HG03064 (cell line): ENCODE measurements around the gene SH3TC1.

Source experiments
- ATAC-seq: cut with Tn5 transposase; IDR thresholded peaks from one replicate; pipeline ENCODE4 v1.9.1; 2021; ENCODE audit warnings: low read depth; ENCODE audit not compliant: unreplicated experiment

Gene SH3TC1

DNA sequence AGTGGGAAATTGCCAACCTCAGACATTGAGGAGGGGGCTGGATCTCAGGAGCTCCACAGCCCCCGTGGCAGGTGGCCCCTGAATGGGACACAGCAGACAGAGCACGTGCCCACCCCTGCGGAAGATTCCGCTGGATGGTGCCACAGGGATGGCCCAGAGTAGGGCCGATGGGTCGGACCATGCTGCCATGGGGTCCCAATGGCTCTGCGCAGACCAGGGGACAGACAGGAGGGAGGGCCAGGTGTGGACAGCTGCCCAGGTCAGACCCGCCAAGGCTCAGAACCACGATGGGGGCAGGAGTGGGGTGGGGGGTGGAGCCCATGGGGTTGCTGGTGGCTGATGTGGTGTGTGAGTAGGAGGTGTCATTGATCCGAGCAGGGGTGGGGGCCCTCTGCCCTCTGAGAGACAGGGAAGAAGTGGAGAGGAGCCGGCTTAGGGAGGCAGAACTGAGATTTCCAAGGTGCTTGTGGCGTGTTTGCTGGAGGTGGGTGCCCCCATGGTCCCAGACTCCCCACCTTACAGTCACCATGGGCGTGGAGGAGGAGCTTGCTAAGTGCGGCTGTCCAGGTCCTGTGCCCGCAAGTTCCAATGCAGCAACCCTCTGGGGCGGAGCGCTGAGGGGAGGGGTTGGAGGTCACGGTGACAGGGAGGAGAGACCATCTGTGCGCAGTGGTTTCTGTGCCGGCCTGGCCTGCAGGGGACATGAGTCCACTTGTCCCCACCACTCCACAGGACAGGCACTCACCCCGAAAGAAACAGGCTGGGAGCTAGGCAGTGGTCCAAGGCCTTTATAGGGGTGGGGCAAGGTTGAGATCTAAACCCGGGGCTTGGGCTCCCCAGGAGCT lies 12.9 kb downstream of the SH3TC1 start:
- no peak for ATAC-seq

DNA sequence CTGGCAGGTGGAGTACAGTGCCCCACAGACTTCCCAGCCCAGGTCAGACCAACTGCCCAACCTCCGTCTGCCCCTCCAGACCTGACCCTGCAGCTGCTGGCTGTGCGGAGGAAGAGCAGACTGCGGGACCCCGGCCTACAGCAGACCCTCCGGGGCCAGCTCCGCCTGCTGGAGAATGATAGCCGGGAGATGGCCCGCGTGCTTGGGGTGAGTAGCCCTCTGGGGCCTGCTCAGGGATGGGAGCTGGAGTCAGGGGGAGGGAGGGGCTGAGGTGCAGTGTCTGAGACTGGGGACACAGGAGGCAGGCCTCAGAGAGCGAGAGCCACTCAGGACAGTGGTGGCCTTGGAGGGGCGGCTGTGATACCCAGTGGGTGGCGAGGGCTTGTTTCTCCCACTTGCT lies 13.5 kb downstream of the SH3TC1 start:
- ATAC-seq = no peak

DNA sequence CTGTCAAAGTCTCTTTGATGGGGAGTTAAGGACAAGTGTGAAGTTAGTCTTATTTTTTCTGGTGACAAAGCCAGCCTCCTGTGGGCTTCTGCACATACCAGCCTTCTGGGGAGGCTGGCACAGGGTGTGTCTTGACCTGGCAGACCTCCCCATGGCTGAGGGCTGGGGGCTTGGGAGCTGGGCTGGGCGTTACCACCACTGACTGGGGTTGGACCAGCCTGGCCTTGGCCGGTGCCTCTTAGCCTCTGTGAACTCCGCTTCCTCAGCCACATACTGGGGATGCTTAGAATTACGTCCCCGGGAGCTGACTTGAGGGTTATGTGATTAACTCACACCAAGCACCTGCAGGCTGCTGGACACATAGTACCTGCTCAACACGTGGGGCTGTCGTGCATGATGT lies 14.0 kb downstream of the SH3TC1 start:
- no peak for ATAC-seq

DNA sequence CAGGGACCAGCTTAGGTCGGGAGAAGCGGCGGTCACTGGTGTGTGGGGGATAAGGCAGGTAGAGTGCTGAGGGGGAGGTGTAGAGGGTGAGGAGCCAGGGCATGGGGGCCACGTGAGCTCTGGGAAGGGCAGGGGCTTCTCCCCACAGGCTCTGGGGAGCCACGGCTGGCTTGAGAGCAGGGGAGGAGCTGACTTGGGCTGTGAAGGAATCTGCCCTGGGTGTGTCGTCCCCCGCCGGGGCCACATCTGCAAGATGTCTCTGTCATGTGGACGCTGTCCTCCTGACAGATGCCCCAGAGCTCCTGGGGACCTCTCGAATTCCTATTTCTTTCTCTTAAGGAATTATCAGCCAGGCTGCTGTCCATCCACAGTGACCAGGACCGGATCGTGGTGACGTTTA lies 15.0 kb downstream of the SH3TC1 start:
- ATAC-seq = no peak

DNA sequence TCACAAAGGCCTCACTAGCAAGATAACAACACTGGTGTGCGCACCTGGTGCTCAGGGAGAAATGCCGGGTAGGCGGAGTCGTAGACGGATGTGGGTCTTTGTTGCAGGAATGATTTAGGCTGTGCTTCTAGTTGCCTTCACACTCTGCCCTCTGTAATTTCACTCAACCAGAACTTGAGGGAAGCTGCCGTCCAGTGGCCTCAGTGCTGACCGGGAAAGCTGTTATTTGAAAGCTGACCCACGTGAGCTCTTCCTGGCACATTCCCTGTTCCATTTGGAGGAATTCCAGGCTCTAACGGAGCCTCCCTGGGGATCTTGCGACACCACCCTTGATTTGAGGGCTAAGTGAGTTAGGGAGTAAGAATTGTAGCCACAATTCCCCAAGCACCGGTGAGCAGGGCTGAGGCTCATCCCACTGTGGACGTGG lies 15.9 kb downstream of the SH3TC1 start:
- ATAC-seq = no peak

DNA sequence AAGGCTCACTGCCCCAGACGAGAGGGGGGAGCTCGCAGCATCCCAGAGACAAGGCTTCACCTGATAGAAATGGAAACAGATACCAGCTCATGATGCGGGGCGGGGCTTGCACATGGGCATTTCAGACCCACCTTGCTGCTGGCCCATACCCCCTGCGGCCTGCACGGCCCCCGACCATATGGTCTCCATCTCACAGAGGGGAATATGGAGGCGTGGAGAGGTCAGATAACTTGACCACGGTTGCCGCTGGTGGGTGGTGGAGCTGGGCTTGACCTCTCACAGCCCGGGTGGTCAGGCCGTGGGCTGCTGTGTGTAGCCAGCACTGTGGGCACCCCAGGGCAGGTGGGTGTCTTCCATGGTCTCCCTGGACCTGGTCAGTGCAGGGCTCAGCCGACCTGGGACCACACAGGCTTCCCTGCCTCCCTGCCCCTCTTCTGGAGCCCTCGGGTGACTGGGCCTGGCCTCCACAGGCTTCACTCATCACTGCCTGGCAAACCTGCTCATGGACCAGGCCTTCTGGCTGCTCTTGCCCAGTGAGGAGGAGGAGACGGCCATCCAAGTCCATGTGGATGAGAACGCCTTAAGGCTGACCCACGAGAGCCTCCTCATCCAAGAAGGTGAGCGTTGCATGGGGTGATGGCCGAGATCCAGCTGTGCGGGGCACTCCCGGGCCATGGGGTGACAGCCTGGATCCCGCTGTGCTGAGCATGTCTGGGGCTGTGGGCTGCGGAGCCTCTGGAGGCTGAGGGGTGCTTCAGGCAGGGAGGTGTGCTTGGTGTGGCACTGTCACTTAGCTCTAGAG lies 16.8 kb downstream of the SH3TC1 start:
- ATAC-seq = no peak

DNA sequence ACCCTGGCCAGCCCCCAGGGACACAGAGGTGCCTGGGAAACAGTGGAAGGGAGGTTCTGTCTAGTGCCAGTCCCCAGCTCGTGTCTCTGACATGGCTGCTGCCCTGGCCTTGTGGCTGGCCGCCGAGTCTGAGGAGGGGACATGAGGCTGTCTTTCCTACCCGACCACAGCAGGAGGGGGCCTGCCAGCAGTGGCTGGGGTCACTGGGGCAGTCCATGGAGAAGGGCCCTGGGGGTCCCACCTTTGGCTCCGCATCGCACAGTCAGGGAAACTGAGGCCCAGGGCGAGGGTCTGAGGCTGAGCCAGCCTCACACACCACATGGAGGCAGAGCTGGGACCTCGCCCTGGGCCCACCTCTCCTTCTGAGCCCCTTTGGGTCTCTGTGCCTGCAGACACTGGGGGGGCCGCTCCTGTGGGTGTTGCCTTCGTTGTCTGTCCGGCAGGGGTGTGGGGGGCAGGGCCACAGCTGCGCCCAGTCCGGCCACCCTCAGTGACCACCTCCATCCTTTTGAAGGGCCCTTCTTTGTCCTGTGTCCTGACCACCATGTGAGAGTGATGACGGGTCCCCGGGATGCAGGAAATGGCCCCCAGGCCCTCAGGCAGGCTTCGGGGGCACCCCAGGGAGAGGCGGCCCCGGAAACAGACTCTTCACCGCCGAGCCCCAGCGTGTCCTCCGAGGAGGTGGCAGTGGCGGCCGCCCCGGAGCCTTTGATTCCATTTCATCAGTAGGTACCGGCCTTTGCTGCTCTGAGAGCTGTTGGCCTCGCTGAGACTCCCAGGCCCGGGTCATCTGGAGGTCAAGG lies 17.6 kb downstream of the SH3TC1 start:
- ATAC-seq = no peak

DNA sequence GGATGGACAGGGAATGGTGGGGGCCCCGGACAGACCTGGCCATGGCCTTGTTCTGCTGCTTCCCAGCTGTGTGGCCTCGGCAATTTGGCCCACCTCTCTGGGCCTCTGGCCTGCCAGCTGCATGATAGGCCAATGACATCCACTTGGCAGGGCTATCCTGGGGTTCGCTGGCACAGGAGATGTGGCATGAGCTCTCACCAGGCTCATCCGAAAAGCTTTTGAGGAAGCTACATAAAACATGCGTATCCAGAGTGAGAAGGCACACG lies 18.1 kb downstream of the SH3TC1 start:
- no peak for ATAC-seq

DNA sequence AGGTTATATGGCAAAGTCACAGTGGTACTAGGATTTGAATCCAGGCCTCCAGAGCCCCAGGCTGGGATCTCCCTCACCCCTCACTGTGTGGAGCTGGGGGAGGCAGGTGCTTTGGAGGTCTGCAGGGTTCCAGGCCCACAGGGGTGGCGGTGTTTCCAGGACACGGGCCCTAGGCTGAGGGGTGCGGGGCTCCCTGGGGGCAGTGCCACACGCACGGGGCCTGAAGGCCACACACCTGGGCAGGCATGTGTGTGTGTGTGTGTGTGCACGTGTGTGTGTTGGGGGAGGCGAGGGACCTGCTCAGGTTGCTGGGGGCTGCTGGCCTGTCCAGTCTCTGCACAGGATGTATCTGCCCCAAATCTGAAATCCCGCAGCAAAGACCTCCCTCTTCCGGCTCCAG lies 18.8 kb downstream of the SH3TC1 start:
- no peak for ATAC-seq

DNA sequence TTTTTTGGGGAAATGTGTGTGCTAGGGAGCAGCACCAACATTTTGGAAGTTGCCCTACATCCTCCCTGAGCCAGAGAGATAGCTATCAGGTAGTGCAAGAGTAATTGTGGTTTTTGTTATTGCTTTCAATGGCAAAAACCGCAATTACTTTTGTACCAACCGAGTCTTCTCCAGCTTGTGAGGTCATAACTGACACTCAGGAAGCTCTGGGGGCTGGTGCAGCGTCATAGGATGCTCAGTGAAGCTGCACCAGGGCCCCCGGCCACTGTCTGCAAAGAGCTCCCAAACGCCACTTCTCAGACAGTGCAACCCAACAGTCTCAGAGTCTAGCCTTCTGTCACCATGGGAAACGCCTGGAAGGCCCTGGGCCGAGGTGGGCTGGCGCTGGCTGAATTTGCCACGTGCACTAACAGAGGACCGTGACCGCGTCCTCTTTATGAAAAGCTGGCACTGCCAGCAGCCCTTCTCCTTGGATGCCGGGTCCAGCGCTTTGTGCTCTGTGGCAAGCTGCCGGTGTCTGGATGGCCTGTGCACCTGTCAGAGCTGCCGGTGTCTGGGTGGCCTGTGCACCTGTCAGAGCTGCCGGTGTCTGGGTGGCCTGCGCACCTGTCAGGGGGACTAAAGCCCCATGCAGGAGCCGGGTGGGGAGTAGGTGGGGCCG lies 19.4 kb downstream of the SH3TC1 start:
- no peak for ATAC-seq

DNA sequence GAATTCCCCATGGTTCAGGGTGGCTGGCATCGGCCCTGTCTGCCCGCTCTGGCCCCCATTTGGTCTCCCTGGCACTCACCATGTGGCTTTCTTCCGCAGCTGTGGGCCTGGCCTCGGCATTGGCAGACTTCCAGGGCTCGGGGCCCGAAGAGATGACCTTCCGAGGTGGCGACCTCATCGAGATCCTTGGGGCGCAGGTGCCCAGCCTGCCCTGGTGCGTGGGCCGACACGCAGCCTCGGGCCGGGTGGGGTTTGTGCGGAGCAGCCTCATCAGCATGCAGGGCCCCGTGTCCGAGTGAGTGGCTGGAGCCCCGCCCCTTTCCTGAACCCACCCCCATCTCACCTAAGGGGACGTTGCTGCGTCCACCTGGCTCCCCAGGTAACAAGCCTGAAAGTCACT lies 20.1 kb downstream of the SH3TC1 start:
- ATAC-seq = no peak

DNA sequence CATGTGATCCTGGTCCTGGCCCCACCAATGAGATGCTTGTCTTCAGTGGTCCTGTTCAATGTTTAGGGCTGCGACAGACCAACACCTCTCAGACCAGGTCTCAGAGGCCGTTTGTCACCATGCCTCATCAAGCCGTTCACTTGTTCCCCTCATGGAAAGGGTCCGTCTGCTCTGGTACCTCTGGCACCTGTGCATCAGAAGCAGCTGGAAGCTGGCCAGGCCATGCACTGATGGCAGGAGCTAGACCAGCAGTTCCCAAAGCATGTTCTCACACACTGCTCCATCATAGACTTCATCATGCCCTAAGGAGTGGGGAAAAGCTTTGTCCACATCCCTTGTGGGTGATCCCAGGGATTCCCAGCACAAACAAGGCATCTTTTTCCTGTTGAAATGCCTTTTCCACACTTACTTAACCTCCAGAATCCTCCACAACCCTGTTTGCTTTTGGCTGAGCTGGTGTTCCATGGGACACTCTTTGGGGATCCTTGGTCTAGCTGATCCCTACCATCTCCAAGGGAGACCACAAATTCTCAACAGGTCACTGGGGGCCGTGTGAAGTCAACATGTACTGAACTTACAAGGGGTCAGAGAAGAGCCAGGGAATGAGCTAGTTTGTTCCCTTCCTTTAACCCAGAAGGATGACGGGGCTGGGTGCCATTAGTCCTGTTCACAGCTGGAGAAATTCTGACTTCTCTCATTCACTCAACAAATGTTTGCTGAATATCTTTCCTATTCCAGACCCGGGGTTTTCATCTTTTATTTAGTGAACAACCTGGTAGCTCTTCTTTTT lies 21.8 kb downstream of the SH3TC1 start:
- no peak for ATAC-seq

DNA sequence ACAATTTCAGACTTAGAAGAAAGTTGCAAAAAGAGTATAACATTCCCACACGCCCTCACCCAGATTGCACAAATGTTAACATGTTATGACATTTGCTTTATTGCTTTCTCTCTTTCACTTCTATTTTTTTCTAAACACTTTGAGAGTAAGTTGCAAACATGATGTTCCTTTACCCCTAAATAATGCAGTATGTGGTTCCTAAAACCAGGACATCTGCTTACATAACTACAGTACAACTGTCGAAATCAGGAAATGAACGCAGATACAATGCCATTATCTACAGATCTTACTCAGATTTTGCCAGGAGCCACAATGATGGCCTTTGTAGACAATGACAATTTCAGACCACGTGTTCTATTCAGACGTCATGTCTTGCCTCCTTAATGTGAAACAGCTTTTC lies 22.4 kb downstream of the SH3TC1 start:
- ATAC-seq = no peak

DNA sequence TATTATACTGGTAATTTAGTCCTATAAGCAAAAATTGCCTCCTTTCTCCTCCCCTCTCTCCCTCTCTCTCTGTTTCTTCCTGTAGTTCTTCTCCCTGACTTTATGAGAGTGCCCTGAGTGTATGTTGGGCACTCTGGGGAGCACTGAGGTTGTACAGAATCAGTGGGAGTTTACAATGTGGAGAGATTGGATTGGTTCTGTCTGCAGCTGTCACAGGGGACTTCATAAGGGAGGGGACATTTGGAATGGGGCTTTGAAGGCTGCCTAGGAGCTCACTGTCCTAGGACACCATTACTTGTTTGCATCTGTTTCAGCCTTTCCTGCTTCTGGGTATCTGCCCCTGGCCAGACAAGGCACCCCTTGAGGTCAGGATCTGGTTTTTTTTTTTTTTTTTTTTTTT lies 22.9 kb downstream of the SH3TC1 start:
- no peak for ATAC-seq

DNA sequence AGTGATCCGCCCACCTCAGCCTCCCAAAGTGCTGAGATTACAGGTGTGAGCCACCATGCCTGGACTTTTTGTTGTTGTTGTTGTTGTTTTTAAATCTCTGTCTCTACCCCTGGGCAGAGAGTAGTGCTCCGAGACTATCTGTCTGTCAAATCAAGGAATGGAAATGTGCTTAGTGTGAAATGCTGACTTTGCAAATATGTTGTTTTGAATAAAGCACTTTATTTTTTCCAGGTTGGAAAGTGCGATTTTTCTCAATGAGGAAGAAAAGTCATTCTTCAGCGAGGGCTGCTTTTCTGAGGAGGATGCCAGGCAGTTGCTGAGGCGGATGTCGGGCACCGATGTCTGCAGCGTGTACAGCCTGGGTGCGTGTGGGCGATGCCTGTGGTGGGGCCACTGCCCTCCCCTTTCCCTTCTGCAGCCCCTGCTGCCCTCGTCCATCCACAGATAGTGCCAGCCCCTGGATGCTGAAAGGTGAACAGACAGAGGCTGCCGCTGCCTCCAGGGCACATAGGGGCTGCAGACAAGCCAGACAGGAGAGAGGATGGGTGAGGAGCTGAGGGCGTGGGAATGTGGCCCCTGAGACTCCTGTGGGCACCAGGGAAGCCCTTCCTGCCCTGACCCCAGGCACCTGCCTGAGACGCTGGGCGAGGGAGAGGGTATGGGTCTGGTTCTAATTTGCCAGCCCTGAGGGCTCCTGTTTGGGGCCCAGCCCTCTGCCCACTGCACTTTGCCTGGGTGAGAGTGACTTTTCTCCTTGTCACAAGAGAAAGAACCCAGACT lies 23.7 kb downstream of the SH3TC1 start:
- ATAC-seq = no peak

DNA sequence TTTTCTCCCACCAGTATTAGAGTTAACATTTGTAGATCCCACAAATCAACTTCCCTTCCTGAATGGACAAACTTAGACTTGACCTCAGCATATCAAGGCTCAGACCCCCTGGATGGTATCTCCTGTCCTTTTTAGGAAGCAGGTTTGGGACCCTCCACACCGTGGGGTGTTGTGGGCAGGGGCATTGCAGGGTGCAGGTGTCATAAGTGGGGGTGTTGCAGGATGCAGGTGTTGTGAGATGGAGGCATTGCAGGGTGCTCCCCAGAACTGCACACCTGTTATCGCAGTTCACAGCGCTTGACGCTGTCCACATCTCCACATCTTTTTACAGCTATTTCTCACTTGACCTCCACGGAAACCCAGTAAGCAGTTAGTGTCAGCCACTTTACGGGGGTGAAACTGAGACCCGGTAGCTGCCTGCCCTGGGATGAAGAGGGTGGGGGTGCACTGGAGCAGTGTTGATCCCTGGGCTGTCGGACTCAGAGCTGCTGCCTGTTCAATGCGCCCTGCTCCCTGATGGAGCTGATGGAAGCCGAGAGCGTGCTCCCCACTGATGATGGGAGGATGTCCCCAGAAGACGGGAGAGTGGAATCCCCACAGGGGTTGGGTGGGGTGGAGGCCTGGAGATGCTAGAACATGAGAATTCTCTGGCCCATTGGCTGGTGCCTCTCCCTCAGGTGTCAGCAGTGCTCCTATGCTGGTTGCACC lies 25.3 kb downstream of the SH3TC1 start:
- no peak for ATAC-seq

DNA sequence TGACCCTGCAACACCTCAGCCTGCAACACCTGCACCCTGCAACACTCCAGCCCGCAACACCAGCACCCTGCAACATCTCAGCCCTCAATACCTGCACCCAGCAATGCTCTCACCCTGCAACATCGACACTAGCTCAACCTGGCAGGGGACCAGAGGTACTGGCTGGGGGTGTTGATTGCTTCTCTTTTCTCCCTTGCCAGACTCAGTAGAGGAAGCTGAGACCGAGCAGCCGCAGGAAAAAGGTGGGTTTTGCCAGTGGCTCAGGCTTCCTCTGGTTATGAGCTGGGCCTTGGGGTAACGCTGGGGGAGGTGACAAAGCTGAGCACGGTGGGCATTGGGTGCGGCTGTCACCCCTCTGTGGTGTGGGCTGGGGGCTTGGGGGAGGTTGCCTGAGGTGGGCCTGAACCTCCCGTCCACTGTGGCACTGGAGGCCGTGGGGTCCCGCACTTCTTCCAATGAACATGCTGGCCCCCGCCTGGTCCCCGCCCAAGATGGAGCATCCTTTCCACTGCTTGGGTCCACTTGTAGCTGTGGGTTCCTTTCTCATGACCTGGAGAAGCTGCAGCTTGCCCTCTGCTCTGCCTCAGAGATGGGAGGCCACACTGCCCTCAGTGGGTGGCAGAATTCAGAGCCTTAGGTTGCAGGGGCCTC lies 26.0 kb downstream of the SH3TC1 start:
- ATAC-seq = no peak
